SJSA1 (cell line): ENCODE measurements around the gene TPSB2. TPM values are rescaled to one million over a fixed set of nuclear protein-coding genes. Genes with fewer than 3 reads are reported as not detected.
"Not testable (repeated sequence)": the region's sequence is repeated elsewhere in the genome, so short reads cannot be mapped to it uniquely, and the experiment has no call there.

Experiments
- DNase-seq, 2 experiments: peaks; one replicate each; pipeline ENCODE4 v3.0.0-alpha.2; 2015 to 2020; ENCODE audit warnings: low spot score in 2 of 2, low read depth in 1 of 2
- H3K27ac ChIP-seq: fragments of 250-450 bp; sonication (Bioruptor Pico); 2 replicates; pipeline ENCODE4 v1.5.1; 2020; ENCODE audit warnings: mild to moderate bottlenecking, moderate library complexity
- H3K27me3 ChIP-seq: fragments of 250-450 bp; sonication (Bioruptor Pico); replicated peaks from 2 replicates; pipeline ENCODE4 v1.5.1; 2020; ENCODE audit warnings: mild to moderate bottlenecking, moderate library complexity
- H3K36me3 ChIP-seq: fragments of 250-450 bp; sonication (Bioruptor Pico); 2 replicates; pipeline ENCODE4 v1.5.1; 2020; ENCODE audit warnings: mild to moderate bottlenecking
- H3K4me1 ChIP-seq: fragments of 250-450 bp; sonication (Bioruptor Pico); replicated peaks from 2 replicates; pipeline ENCODE4 v1.6.1; 2021; ENCODE audit warnings: mild to moderate bottlenecking
- H3K4me3 ChIP-seq: fragments of 250-450 bp; sonication (Bioruptor Pico); 2 replicates; pipeline ENCODE4 v1.5.1; 2020; ENCODE audit warnings: mild to moderate bottlenecking
- H3K9me3 ChIP-seq: fragments of 250-450 bp; sonication (Bioruptor Pico); replicated peaks from 2 replicates; pipeline ENCODE4 v1.5.1; 2020; ENCODE audit warnings: mild to moderate bottlenecking
- total RNA-seq: library from RNA; depleted of rRNA; stranded (reverse); fragments of >200 nt; shearing (Covaris generic); gene quantifications from 2 replicates; pipeline ENCODE4 v1.2.3, GENCODE V29; 2014

The TPSB2 gene
- total RNA-seq, 1 experiment from 2014 or later = not detected

- Histone ChIP-seq H3K27me3 (peaks cover 31% of the 10 kb centered on the region), H3K4me1 (no peaks in the 10 kb centered on the region), H3K9me3 (no peaks in the 10 kb centered on the region), H3K4me3 (no peak overlapping the region), H3K27ac (no peak overlapping the region), H3K36me3 (no peaks in the 10 kb centered on the region)
- no peak for DNase-seq
Measured at GRCh38 chr16:1256874-1257322, 26.9 kb upstream of the TPSB2 start.

- H3K36me3 ChIP-seq, H3K27ac ChIP-seq, DNase-seq, H3K9me3 ChIP-seq, H3K4me1 ChIP-seq, H3K4me3 ChIP-seq: not testable (repeated sequence)
- peaks cover 26% of the 10 kb centered on the region for H3K27me3 ChIP-seq
Measured at GRCh38 chr16:1256296-1256873, 26.4 kb upstream of the TPSB2 start.

GRCh38 chr16:1255276-1256122, 25.5 kb upstream of the TPSB2 start, which contains the start of gene TPSD1:
TPSD1 (plus strand) TSS chr16:1256069; CDS start chr16:1256281, 212 bp downstream.
- H3K27me3 ChIP-seq = peaks cover 20% of the 10 kb centered on the region
- H3K36me3 ChIP-seq, H3K9me3 ChIP-seq, H3K4me1 ChIP-seq, H3K4me3 ChIP-seq, H3K27ac ChIP-seq, DNase-seq: not testable (repeated sequence)

- H3K27ac ChIP-seq, DNase-seq, H3K4me1 ChIP-seq, H3K36me3 ChIP-seq, H3K4me3 ChIP-seq, H3K9me3 ChIP-seq: not testable (repeated sequence)
- peaks cover 14% of the 10 kb centered on the region for H3K27me3 ChIP-seq
Measured at GRCh38 chr16:1254821-1255220, 24.8 kb upstream of the TPSB2 start.

GRCh38 chr16:1253701-1254364, 23.8 kb upstream of the TPSB2 start:
- H3K27ac ChIP-seq, H3K36me3 ChIP-seq, H3K27me3 ChIP-seq, DNase-seq, H3K4me3 ChIP-seq, H3K9me3 ChIP-seq, H3K4me1 ChIP-seq: not testable (repeated sequence)

- H3K4me3 ChIP-seq, H3K36me3 ChIP-seq, H3K27ac ChIP-seq, DNase-seq, H3K4me1 ChIP-seq, H3K9me3 ChIP-seq: not testable (repeated sequence)
- peaks cover 23% of the 10 kb centered on the region for H3K27me3 ChIP-seq
Measured at GRCh38 chr16:1249031-1249755, 19.2 kb upstream of the TPSB2 start.

- H3K9me3 ChIP-seq, DNase-seq, H3K4me3 ChIP-seq, H3K27ac ChIP-seq, H3K36me3 ChIP-seq, H3K4me1 ChIP-seq: not testable (repeated sequence)
- H3K27me3 ChIP-seq = peaks cover 23% of the 10 kb centered on the region
Measured at GRCh38 chr16:1247903-1248537, 18.0 kb upstream of the TPSB2 start.

- no peaks in the 10 kb centered on the region; the same call in 1 of the 2 replicates for H3K4me1 ChIP-seq
- H3K27ac ChIP-seq = no peak overlapping the region
- H3K9me3 ChIP-seq = no peaks in the 10 kb centered on the region
- H3K27me3 ChIP-seq = peaks cover 23% of the 10 kb centered on the region
- H3K36me3 ChIP-seq = no peaks in the 10 kb centered on the region
- DNase-seq = no peak
- H3K4me3 ChIP-seq = no peak overlapping the region
Measured at GRCh38 chr16:1245452-1246020, 15.6 kb upstream of the TPSB2 start.

GRCh38 chr16:1244881-1245280, 14.9 kb upstream of the TPSB2 start:
- Histone ChIP-seq H3K27ac (no peak overlapping the region), H3K36me3 (no peaks in the 10 kb centered on the region), H3K27me3 (peaks cover 23% of the 10 kb centered on the region), H3K9me3 (no peaks in the 10 kb centered on the region), H3K4me1 (no peaks in the 10 kb centered on the region; the same call in 1 of the 2 replicates), H3K4me3 (no peak overlapping the region)
- DNase-seq = no peak

- H3K4me1 ChIP-seq, DNase-seq, H3K36me3 ChIP-seq, H3K9me3 ChIP-seq, H3K27ac ChIP-seq, H3K4me3 ChIP-seq: not testable (repeated sequence)
- H3K27me3 ChIP-seq = peaks cover 23% of the 10 kb centered on the region
Measured at GRCh38 chr16:1243907-1244850, 14.2 kb upstream of the TPSB2 start.

- peaks cover 26% of the 10 kb centered on the region for H3K27me3 ChIP-seq
- not testable (repeated sequence) for DNase-seq, H3K4me3 ChIP-seq, H3K27ac ChIP-seq, H3K4me1 ChIP-seq, H3K9me3 ChIP-seq, H3K36me3 ChIP-seq
Measured at GRCh38 chr16:1243363-1243762, 13.4 kb upstream of the TPSB2 start.

- not testable (repeated sequence) for H3K27ac ChIP-seq, H3K36me3 ChIP-seq, H3K9me3 ChIP-seq, DNase-seq, H3K4me3 ChIP-seq, H3K4me1 ChIP-seq
- H3K27me3 ChIP-seq = peaks cover 19% of the 10 kb centered on the region
Measured at GRCh38 chr16:1241081-1241480, 11.1 kb upstream of the TPSB2 start.
